GM19035 (cell line): ENCODE data around the gene KRTAP1-4.
"Not testable (repeated sequence)": the region's sequence is repeated elsewhere in the genome, so short reads cannot be mapped to it uniquely, and the experiment has no call there.

Experiments used
- ATAC-seq: cut with Tn5 transposase; IDR thresholded peaks from one replicate; pipeline ENCODE4 v1.9.1; 2021; ENCODE audit not compliant: unreplicated experiment

The KRTAP1-4 gene

DNA sequence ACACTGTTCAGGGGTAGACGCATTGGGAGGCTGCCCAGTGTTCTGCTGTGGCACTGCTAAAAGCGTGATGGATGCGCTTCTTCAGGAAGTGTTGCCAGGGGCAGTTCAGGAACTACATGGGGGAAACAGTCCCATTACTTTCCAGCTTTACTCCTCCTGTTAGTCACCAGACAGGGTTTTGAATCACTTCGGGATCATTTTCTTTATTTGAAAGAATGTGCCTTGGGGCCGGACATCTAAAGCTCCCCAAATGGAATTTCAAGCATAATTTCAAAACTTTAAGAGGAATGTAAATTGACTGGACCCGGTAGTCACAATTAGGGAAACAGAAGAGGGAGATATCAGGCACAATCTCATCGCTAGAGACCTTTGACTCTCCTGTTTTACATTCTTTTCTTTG is 18.4 kb upstream of the KRTAP1-4 start:
- ATAC-seq, result no peak

DNA sequence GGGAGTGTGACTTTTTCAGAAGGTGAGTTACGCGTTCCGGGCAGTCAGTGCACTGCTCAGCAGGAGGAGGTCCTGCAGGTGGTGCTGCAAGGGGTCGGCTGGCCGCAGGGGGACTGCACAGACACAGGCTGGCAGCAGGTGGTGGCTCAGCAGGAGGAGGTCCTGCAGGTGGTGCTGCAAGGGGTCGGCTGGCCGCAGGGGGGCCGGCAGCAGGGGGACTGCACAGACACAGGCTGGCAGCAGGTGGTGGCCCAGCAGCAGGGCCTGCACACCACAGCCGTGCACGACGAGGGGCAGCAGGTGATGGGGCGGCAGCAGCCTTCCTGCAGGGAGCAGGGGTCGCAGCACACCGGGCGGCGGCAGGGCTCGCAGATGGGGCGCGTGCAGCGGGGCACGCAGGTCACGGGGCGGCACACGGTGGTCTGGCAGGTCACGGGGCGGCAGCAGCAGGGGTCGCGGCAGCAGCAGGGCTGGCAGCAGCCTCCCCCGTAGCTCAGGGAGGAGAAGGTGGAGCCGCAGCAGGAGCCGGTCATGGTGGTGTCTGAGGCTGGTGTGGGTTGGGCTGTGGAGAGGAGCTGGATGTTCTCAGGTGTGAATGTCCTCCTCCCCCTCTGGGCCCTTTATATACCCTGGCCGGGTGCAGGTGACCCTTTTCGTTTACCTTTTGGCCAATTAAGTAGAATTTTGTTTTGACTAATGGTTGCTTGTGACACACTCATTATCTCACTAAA is 16.9 kb upstream of the KRTAP1-4 start, which contains the start of gene KRTAP2-1:
TSS of gene KRTAP2-1 (minus strand) at position 582 of the 731 bp plus-strand sequence. CDS start at position 533, 49 bp downstream.
- ATAC-seq, result not testable (repeated sequence)

DNA sequence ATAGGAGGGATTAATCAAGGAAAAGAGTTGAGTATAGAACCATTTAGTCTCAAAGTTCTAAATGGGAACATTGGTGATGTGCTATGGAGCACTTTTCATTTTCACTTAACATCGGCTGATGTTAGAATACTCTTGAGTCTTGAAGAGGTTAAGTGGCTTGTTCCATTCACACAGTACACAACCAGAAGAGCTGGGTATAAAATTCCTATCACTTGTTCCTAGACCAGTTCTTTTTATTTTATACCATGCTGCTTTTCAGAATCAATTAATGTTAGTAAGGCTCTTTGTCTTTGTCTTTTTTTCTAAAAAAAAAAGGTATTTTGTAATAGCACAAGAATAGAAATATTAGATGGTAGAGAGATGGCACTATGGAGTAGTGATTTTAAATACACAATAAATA is 13.0 kb upstream of the KRTAP1-4 start:
- ATAC-seq, result no peak

GRCh38 chr17:41040783-41041571 is 11.0 kb upstream of the KRTAP1-4 start, which contains the start of gene KRTAP1-1:
TSS of gene KRTAP1-1 (minus strand) at chr17:41041450. CDS start at chr17:41041397, 53 bp downstream.
- ATAC-seq, result not testable (repeated sequence)

DNA sequence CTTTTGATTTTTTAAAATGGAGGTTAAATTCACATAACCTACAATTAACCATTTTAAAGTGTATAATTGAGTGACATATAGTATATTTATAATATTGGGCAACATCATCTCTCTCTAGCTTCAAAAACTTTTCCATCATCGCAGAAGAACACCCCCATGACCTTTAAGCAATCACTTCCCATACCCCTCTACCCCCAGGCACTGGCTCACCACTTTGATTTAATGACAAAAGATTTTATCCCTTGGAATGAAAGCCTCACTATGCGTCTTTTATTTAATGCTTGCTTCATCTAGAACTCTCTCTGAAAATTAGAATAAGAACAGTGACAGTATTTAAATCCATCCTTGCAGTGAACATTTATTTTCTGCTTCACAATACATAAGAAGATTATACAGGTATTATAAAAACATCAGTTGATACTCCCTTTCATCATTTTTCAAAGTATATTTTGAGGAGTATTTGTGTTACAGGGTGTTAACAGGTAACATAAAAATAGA is 7.9 kb upstream of the KRTAP1-4 start:
- ATAC-seq, result no peak

- ATAC-seq, result not testable (repeated sequence)
Measured at GRCh38 chr17:41034346-41034935, 4.4 kb upstream of the KRTAP1-4 start, which contains the start of gene KRTAP1-3. TSS of gene KRTAP1-3 (minus strand) at chr17:41034874. CDS start at chr17:41034821, 53 bp downstream.

- no peak for ATAC-seq
Measured at GRCh38 chr17:41026715-41027471, 3.1 kb downstream of the KRTAP1-4 start, which contains the start of gene KRTAP1-5. TSS of gene KRTAP1-5 (minus strand) at chr17:41027208. CDS start at chr17:41027155, 53 bp downstream.

GRCh38 chr17:41024697-41025096 is 5.3 kb downstream of the KRTAP1-4 start:
- ATAC-seq, result no peak

DNA sequence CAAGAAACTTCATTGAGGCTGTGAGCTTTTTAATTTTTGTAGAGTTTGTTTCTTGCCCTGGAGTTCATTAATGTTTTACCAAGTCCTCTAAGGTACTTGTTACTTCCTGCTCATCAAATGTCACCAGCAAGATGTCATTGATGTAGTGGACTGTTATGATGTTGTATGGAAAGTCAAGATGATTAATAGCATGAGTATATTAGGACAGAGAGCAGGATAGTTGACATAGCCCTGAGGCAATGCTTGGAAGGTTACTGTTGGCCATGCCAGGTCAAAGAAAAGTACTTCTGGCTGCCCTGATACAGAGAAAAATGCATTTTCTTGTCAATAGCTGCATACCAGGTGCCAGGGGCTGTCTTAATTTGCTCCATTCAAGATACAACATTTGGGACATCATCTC is 9.7 kb downstream of the KRTAP1-4 start:
- ATAC-seq, result no peak

DNA sequence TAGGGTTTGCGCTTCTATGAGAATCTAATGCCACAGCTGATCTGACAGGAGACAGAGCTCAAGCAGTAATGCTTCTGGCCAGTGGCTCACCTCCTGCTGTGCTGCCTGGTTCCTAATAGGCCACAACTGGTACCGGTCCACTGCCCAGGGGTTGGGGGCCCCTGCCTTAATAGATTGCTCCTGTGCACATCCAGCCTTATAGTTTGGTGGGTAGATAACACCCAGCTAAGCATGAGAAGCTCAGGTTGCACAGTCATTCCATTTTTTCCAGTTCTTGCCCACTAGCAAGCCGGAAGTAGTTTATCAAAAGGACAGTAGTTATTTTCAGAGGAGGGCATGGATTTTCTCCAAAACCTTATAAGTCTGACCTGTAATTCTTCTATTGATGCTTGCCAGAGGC is 10.6 kb downstream of the KRTAP1-4 start:
- no peak for ATAC-seq

- ATAC-seq, result no peak
Measured at GRCh38 chr17:41018541-41018940, 11.5 kb downstream of the KRTAP1-4 start.

DNA sequence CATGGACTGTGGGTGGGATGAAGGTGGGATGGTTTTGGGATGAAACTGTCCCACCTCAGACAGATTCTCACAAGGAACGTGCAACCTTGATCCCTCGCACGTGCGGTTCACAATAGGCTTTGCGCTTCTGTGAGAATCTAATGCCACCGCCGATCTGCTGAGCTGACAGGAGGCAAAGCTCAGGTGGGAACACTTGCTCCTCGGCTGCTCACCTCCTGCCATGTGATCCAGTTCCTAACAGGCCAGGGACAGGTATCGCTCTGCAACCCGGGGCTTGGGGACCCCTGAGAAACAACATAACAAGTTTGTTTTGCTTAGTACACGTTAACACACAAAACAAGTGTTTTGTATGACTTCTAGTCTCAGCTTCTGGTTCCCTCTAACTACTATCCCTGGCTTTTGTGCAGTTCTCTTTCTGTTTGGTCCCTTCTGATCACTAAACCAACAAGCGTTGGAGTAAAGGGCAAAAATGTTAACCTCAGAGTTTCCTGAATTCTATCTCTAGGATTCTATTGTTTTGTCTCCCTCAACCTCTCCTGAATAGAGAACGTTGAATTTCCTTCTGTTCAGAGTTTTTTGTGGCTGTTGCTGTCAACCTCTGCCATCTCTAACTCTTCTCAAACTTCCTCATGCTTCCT is 13.3 kb downstream of the KRTAP1-4 start:
- ATAC-seq, result no peak

- no peak for ATAC-seq
Measured at GRCh38 chr17:41015454-41015853, 14.5 kb downstream of the KRTAP1-4 start.

GRCh38 chr17:41013606-41014005 is 16.4 kb downstream of the KRTAP1-4 start:
- no peak for ATAC-seq

GRCh38 chr17:41013181-41013580 is 16.8 kb downstream of the KRTAP1-4 start:
- no peak for ATAC-seq

- no peak for ATAC-seq
Measured at GRCh38 chr17:41012326-41013120, 17.5 kb downstream of the KRTAP1-4 start.

GRCh38 chr17:41010441-41010840 is 19.6 kb downstream of the KRTAP1-4 start:
- ATAC-seq, result no peak

DNA sequence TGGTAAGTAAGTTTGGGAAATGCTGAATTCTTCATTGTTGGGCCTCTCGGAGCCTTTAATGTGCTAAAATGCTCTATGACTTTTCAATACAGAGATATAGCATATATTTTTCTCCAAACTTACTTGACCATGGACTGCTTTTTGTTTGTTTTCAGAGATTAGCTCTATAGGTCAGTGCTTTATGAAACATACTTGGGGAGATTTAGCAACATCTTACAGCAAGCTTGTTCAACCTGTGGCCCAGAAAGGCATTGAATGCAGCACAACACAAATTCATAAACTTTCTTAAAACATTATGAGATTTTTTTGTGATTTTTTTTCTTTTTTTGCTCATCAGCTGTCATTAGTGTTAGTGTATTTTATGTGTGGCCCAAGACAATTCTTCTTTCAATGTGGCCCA is 20.1 kb downstream of the KRTAP1-4 start:
- ATAC-seq, result no peak

GRCh38 chr17:41009301-41009760 is 20.7 kb downstream of the KRTAP1-4 start:
- no peak for ATAC-seq
